GM12878 (cell line): ENCODE measurements around the gene PACSIN3.

Experiments
- CHD1 ChIP-seq: IDR thresholded peaks from 2 replicates; pipeline ENCODE4 v1.6.1; 2012; ENCODE audit warnings: low read depth, low read length, improper control_type of control experiment
- EZH2 ChIP-seq: IDR thresholded peaks from 2 replicates; pipeline ENCODE4 v1.6.1; 2012; ENCODE audit warnings: low read depth, mild to moderate bottlenecking, control low read depth, inconsistent platforms, low read length, borderline replicate concordance; ENCODE audit not compliant: control insufficient read depth
- MYC ChIP-seq: IDR thresholded peaks from 2 replicates; pipeline ENCODE4 v1.6.1; 2011; ENCODE audit warnings: mild to moderate bottlenecking, low read length, moderate library complexity, inconsistent platforms; ENCODE audit not compliant: insufficient read depth, insufficient replicate concordance, insufficient read length, severe bottlenecking
- RB1 ChIP-seq: fragments of 450-650 bp; formaldehyde crosslinking; IDR thresholded peaks from 2 replicates; pipeline ENCODE4 v1.6.1; 2017; ENCODE audit warnings: mild to moderate bottlenecking, borderline replicate concordance

DNA sequence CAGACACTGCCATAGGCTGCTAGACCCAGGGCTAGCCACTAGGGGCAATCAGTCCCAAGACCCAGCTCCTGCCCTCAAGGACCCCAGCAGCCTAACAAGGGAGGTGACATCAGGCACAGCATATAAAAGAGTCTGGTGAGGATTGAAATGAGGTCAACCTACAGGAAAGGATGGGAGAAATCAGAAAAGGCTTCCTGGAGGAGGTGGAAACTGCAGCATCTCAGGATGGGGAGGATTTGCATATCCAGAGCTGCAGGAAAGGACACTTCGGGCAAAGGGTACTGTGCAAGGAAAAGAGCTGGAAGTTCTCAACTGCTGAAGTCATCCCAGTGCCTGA is 6.6 kb downstream of the PACSIN3 start:
- TF ChIP-seq EZH2 (no peak), MYC (no peak), RB1 (no peak), CHD1 (no peak)
